ENCODE data around the gene UPP1.

UPP1 gene

GRCh38 chr7:48089046-48090003 lies at the start of gene UPP1:
Gene UPP1, plus strand, starts transcription at chr7:48089265. Its CDS starts 5,519 bp downstream, at chr7:48094784.
- peak; percentile 93 for DNase-seq (ENCODE audit: low spot score)
- TF ChIP-seq, protein P1, sequence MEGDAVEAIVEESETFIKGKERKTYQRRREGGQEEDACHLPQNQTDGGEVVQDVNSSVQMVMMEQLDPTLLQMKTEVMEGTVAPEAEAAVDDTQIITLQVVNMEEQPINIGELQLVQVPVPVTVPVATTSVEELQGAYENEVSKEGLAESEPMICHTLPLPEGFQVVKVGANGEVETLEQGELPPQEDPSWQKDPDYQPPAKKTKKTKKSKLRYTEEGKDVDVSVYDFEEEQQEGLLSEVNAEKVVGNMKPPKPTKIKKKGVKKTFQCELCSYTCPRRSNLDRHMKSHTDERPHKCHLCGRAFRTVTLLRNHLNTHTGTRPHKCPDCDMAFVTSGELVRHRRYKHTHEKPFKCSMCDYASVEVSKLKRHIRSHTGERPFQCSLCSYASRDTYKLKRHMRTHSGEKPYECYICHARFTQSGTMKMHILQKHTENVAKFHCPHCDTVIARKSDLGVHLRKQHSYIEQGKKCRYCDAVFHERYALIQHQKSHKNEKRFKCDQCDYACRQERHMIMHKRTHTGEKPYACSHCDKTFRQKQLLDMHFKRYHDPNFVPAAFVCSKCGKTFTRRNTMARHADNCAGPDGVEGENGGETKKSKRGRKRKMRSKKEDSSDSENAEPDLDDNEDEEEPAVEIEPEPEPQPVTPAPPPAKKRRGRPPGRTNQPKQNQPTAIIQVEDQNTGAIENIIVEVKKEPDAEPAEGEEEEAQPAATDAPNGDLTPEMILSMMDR (IDR thresholded peaks at IDR 0.05; ENCODE audit: extremely low read depth, missing control alignments): no peak

DNA sequence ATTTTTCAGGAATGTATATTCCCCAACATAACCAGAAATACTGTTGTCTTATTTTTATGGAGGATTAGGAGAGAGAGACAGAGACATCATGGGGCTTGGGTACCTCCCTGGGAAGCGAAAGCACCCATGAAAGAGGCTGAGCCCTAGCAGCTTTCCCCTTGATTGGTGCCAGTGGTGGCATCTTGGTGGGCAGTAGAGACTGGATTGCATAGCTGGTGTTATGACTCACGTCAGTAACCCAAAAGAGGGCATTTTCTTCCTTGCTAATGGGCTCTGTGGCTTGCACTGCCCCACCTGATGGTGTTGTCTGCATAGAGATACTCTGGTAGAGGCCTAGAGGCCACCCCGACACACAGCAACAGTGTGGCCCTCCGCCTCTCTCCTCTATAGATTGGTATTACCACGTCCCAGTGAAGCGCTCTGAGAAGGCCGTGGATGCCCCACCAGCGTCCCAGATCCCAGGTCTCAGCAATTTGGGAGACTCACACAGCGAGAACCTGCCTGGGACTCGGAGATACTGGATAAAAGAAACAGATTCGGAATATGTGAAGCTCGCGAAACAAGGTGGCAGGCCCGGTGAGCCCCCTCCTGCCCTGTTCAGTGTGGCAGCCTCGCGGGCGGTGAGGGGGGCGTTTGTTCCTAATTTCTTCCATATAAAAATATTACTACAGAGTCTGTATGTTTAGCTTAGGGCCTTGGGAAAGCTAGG lies 48.0 kb upstream of the UPP1 start:
- DNase-seq (ENCODE audit: low spot score): no peak
- TF ChIP-seq, protein P1 (IDR thresholded peaks at IDR 0.05; ENCODE audit: extremely low read depth, missing control alignments): no peak

GRCh38 chr7:48041653-48041970 lies 47.5 kb upstream of the UPP1 start:
- no peak for DNase-seq (ENCODE audit: low spot score)
- TF ChIP-seq, protein P1 (IDR thresholded peaks at IDR 0.05; ENCODE audit: extremely low read depth, missing control alignments): no peak

GRCh38 chr7:48042216-48042615 lies 46.8 kb upstream of the UPP1 start:
- DNase-seq (ENCODE audit: low spot score): no peak
- TF ChIP-seq, protein P1 (IDR thresholded peaks at IDR 0.05; ENCODE audit: extremely low read depth, missing control alignments): no peak

- TF ChIP-seq, protein P1 (IDR thresholded peaks at IDR 0.05; ENCODE audit: extremely low read depth, missing control alignments): no peak
- DNase-seq (ENCODE audit: low spot score): no peak
Observed at GRCh38 chr7:48042636-48043035, 46.4 kb upstream of the UPP1 start.

- DNase-seq (ENCODE audit: low spot score): no peak
- TF ChIP-seq, protein P1 (IDR thresholded peaks at IDR 0.05; ENCODE audit: extremely low read depth, missing control alignments): no peak
Observed at GRCh38 chr7:48045195-48045765, 43.8 kb upstream of the UPP1 start.

- DNase-seq (ENCODE audit: low spot score): no peak
- TF ChIP-seq, protein P1 (IDR thresholded peaks at IDR 0.05; ENCODE audit: extremely low read depth, missing control alignments): no peak
Observed at GRCh38 chr7:48046458-48046857, 42.6 kb upstream of the UPP1 start.
